GM12891 (cell line): ENCODE data around the gene ARHGAP33.

Source experiments
- POLR2A ChIP-seq: IDR thresholded peaks from 2 replicates; pipeline ENCODE4 v1.6.1; 2011; ENCODE audit warnings: low read depth, low read length, control low read depth
- TAF1 ChIP-seq: IDR thresholded peaks from 2 replicates; pipeline ENCODE4 v1.6.1; 2011; ENCODE audit warnings: low read depth, low read length, control low read depth

GRCh38 chr19:35790981-35791813 is 15.8 kb downstream of the ARHGAP33 start:
- TF ChIP-seq POLR2A (no peak), TAF1 (no peak)
